HG02970 (cell line): ENCODE data around the gene TEX36.
"Not testable (repeated sequence)": the region's sequence is repeated elsewhere in the genome, so short reads cannot be mapped to it uniquely, and the experiment has no call there.

Experiments
- ATAC-seq: cut with Tn5 transposase; IDR thresholded peaks from one replicate; pipeline ENCODE4 v1.9.1; 2021; ENCODE audit warnings: mild to moderate bottlenecking, moderate library complexity, moderate number of reproducible peaks; ENCODE audit not compliant: unreplicated experiment, low FRiP score

Gene TEX36, protein sequence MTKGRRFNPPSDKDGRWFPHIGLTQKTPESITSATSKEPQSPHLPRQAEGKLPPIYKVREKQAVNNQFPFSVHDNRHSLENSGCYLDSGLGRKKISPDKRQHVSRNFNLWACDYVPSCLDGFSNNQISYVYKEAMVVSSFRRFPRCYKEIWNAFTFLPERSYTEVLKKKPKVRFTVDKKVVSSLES

DNA sequence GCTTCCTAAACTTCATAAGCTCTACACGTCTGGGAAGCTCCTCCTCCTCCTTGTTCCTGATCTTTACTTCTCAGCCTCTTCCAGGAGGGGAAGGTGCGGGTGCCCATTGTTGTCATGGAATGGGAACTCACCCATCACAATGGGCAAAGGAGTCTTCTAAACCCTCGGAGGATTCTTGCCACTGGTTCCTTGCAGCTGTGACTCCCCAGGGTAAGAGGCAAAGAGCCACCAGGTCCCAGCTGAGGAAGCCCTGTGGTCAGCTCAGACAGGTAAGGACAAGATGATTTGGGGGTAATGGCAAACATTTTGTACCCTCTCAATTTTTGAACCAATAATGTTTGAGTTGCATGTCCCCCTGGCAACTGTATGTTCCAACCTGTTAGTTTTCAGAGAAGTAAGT, at the start of gene TEX36:
Gene TEX36 (minus strand): TSS at position 101 of the 400 bp plus-strand sequence. CDS start 174 bp downstream, outside the sequence.
- no peak for ATAC-seq

DNA sequence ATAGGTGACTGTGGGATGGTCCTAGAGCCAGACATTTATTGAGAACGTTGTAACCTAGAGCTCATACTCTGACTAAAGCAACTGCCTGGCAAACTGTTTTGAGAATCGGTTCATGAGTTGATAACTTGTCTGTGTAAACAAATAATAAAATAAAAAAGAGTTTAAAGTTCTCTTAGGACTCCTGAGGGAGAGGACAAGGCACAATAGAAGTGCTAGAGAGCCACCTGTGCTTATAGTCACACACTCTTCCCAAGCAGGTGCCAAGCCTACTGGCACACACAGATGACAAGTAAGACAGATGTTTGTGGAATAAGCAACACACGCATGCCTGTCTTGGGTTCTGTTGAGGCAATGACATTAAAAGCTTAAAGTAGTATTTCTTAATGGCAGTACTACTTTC, 44.5 kb upstream of the TEX36 start:
- no peak for ATAC-seq

DNA sequence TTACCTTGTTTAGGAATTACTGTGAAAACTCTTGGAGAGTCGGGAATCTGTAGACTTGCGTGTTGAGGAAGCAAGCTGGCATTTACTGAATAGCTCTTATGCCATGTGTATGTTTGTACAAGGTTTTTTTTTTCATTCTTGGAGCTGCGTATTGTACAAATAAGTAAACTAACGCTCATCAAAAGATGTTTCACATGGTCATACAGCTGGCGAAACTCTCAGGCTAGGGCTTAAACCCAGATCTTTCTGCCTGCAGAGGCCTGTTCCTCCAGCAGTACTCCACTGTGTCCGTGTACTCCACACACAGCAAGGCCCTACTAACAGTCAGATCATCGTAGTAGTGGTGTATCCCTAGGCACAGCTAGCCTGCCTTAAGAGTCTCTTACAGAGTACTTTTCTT, 44.0 kb upstream of the TEX36 start:
- ATAC-seq: no peak

DNA sequence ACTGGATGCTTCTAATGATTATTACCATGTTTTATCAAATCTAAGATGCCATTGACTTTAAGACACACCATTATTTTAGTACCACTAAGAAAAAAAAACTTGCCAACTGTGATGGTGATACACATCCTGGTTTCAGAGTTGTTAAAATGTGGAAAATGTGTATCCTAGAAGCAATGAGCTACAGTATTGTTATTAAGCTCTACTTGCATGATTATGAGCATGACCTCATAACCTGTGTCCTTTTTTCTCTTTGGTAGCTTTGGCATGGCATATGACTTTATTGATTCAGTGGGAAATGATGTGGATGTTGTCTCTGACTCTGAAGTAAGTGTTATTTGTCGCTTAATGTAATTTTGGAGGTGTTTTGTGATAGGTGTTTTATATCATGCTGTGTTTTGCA, 39.8 kb upstream of the TEX36 start:
- ATAC-seq: no peak

DNA sequence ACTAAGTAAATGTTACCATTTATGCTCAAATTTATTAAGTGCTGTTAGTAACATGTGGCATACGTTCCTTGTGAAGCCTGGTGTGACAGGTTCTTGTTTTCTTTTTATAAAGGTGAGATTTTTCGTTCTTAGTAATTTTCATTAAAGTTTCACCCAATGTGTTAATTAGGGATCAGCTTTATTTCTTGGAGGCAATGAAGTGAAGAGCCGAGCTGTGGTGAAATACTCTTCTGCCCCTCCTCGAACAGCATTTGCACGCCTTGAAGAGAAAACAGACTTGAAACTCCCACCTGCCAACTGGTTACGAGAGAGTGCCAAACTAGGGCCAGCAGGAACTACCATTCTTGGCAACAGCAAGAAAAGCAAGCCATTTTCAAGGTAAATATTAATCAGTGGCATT, 38.1 kb upstream of the TEX36 start:
- ATAC-seq: no peak

GRCh38 chr10:125720002-125720382, 37.0 kb upstream of the TEX36 start:
- no peak for ATAC-seq

DNA sequence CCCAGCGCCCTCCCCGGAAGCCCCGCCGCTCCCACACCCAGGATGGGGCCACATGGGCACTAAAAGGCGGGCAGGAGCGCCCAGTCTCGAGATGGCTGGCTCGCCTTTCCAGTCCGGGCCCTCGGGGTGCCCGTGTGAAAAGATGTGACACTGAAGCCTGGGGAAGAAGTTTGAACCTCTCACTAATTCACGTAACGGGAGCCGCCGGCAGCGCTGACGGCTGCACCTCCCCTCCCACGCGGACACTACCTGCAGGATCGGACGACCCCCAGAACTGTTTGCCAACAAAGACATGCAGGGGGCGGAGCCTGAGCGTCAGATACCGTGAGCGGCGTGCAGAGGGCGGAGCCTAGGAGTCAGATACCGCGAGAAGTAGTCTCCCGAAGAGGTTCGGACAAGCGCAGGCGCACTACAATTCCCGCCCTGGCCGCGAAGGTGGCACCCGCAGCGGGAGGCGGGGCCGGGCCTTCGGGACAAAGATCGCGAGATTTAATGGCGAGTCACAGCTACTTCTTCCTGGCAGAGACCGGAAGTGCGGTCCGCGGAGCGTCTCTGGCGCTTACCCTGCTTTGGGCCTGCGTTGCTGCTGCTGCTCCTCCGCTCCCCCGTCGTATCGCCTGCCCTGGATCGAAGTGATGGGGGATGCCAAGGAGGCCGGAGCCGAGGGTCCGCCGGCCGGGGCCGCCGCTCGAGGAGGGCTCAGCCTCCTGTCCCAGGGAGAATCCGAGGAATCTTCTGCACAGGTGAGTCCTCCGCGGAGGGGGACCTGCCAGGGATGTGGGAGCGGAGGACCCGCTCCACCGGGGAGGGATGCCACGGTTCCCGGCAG, 36.4 kb upstream of the TEX36 start, which contains the start of gene EDRF1:
Gene EDRF1 (plus strand): TSS at position 537 of the 829 bp plus-strand sequence. CDS start 99 bp downstream, at position 636.
- ATAC-seq: peak; percentile 97

DNA sequence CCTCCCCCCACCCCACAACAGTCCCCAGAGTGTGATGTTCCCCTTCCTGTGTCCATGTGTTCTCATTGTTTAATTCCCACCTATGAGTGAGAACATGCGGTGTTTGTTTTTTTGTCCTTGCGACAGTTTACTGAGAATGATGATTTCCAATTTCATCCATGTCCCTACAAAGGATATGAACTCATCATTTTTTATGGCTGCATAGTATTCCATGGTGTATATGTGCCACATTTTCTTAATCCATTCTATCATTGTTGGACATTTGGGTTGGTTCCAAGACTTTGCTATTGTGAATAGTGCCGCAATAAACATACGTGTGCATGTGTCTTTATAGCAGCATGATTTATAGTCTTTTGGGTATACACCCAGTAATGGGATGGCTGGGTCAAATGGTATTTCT, 31.8 kb upstream of the TEX36 start:
- not testable (repeated sequence) for ATAC-seq

- ATAC-seq: no peak
These were observed 28.3 kb upstream of the TEX36 start for GRCh38 chr10:125711110-125711750.

GRCh38 chr10:125709553-125710474, 26.9 kb upstream of the TEX36 start:
- ATAC-seq: no peak

DNA sequence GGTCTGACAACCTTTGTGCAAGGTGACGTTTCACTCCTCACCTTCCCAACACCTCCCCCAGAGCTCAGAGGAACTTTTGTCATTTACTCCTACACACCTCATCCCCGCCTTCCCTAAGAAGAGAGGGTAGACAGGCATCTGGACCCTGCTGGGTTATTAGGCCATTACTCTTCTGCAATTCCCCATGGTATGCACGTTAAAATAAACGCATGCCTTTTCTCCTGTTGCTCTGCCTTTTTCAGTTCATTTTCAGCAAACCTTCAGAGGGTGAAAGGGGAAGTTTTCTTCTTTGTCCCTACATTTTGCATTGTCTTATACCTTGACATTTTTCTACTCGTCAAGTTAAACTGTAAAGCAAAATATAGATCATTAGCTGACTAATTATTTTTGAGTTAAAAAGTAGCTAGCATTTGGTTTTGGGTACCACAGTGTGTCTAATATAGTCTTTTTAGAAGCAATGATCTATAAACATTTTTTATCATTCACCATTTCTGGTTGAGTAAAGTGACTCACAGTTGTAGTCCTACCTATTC, 26.1 kb upstream of the TEX36 start:
- ATAC-seq: no peak

DNA sequence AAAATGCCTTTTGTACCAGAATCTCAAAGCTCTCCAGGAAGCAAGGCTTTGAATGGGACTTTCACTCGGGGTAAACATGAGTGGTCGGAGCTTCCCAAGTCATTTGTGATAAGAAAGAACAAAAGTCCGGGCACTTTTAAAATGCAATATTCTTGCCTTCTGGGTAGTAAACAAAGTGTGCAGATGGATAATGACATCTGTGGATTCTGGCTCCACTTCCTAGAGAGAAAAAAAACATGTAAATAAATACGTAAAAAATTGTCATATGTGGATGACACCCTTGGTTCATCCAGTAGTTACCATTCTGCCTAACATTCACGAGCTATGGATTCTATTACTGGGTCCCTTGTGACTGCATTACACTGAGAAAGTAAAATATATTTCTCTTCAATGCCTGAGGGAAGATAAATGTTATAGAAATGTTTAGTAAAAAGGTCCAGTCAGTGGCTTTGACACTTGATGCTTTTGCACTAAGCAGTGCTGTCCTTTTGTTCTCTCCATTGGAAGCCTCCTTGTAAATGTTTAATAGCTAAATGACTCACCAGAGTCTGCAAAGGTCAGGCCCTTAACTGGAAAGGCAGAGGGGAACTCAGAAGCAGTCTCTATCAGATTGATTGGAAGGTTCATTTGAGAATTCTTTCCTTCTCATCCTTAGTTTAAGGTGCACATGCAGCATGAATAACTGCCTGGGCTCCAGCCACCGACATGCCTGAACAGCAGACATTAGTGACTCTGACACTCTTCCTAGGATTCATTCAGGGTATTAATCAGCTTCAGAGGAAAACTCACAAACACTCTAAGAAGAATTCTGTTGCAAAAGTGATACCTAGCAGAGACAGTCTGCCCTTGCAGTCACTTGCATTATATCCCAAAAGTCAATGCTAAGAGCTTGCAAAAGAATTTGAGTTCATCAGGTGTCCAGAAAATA, 24.8 kb upstream of the TEX36 start:
- ATAC-seq: no peak

GRCh38 chr10:125700355-125700911, 17.5 kb upstream of the TEX36 start:
- no peak for ATAC-seq

DNA sequence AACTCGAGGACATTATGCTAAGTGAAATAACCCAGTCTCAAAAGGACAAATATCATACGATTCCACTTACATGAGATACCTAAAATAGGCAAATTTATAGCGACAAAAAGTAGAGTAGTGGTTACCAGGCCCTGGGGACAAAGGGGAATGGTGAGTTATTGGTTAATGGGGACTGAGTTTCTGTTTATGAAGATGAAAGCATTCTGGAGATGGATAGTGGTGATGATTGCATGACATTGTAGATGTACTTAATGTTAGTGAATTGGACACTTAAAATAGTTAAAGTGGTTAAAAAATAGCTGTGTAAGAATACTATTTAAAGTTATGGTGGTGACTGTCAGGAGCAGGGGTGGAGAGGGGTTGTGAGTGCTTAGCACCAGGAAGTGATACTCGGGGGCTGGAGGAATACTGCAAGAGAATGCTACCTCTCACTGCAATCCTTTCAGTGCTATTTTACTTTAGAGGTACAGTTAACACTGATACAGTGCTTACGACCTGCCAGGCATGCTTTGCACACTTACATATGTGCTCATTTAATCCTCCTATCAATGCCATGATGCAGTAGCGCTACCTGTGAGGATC, 16.7 kb upstream of the TEX36 start:
- no peak for ATAC-seq

DNA sequence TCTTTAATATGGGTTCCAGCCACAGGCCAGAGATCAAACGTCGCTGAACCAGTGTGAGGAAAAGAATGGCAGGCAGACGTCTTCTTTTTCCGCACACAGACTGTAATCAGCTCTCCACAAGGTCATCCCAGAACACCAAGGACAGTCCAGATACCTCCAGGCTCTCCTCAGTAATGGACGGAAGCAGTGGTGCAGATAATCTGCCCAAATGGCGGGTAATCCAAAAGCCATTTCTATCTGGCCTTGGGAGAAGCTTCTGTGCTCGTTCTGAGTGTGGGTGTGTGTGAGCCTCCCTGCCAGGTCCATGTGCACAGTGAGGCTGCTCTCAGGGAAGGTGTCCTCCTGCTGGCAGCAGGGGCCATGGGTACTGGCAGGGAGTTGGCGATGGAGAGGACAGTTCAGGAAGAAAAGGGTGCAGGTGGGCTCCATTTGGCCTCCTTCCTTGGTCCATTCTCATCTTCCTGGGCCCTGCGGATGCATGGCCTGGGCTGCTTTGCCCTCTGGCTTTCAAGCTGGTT, 15.6 kb upstream of the TEX36 start:
- no peak for ATAC-seq

GRCh38 chr10:125696884-125697283, 13.9 kb upstream of the TEX36 start:
- not testable (repeated sequence) for ATAC-seq

GRCh38 chr10:125694883-125695282, 11.9 kb upstream of the TEX36 start:
- ATAC-seq: no peak

DNA sequence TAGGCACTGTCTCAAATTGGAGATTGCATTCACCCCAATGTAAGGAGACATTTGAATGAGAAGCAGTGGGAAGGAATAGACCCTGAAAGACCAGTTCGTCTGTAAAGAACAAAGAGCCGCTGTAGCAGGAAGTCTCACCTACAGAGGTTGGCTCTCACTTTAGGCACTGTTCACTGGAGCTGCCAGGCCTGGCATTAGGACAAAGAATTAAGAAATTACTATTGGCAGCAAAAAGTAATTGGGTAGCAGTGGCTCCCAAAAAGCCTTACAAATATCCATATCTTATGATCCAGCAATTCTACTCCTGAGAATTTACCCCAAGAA, 10.5 kb upstream of the TEX36 start:
- no peak for ATAC-seq
